ENCODE results near the gene IFT81.
A peak's percentile ranks its signal among the peaks of the same experiment; 100 is the strongest.
"Not testable (repeated sequence)": the region's sequence is repeated elsewhere in the genome, so short reads cannot be mapped to it uniquely, and the experiment has no call there.

Gene IFT81

DNA sequence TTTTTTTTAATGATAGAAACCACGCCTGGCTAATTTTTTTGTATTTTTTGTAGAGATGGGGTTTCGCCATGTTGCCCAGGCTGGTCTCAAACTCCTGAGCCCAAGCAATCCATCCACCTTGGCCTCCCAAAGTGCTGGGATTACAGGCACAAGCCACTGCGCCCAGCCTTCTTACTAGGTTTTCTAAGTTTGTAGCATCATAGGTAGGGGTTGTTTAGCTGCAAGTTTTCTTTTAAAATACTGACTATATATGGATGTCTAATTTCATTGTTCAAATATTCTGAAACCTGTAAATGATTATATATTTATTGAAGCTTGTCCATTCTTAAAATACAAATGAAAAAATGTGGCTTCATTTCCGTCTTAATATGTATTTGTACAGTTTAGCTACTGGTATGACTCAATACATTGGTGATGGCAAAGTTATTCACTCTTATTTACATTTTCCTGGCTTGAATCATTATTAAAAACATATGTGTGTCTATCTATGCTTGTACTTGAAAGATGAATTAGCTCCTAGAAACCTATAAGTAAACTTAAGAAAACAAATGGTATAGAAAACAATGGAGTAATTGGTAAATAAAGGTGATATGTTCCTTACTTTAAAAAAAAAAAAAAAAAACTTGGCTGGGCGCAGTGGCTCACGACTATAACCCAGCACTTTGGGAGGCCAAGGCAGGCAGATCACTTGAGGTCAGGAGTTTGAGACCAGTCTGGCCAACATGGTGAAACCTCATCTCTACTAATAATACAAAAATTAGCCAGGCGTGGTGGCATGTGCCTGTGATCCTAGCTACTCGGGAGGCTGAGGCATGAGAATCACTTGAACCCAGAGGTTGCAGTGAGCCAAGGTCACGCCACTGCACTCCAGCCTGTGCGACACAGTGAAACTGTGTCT lies 87.7 kb downstream of the IFT81 start:
- DNase-seq: not testable (repeated sequence)

DNA sequence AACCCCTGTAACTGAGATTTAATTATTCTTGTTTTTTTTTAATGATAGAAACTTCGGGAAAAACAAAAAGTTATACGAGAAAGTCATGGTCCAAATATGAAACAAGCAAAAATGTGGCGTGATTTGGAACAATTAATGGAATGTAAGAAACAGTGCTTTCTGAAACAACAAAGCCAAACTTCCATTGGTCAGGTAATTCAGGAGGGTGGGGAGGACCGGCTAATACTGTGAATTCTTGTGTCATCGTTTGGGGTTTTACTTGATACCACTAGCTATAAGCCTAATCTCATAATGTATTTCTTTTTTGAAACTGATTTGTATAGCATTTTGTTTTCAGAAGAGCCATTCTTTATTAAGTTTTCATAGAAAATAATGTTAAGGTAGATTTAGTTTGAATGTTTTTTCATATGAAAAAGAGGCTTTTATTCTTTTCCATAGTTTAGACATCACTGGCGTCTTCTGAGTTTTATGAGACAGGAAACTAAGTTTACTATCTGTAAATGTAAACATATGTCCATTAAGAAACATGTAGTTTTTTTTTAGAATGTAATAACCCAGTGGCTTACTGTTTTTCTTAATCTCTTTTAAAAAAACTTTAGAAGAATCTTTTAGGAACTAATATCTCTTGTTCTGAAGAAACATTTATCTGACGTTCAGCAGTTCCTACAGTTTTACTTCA lies 94.0 kb downstream of the IFT81 start:
- no peak for DNase-seq

DNA sequence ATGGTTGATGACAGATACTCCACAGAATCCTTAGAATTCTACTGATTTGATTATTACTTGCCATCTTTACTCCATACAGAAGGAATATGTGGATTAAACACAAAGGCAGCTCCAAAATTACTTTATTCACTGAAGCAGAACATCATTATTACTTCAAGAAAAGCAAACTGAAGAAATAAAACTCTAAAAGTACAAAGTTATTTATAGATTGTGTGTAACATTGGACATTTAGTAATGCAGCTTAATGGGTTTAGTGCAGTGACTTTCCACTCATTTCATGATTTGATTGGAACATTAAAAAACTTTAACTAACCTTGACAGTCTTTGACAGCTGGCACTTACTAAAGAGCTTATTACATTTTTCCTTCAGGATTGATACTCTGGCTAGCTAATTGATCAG lies 97.9 kb downstream of the IFT81 start:
- DNase-seq: no peak

DNA sequence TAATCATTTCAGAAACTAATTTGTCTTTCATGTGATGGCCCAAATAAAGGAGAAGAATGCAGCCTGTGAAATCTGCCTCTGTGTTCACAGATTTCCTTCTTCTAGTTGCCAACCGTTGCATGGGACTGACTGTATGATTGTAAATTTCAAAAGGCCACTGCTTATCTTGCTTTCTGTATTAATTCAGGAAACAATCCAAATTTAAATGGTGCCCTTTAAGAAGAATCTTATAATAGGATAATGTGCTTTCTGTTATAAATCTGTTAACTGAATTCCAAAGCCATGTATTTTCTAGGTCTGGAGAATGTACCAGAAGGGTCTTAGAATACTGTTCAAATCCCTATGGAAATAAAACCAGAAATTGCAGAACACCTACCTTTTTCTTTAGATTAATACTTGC lies 98.3 kb downstream of the IFT81 start:
- no peak for DNase-seq

DNA sequence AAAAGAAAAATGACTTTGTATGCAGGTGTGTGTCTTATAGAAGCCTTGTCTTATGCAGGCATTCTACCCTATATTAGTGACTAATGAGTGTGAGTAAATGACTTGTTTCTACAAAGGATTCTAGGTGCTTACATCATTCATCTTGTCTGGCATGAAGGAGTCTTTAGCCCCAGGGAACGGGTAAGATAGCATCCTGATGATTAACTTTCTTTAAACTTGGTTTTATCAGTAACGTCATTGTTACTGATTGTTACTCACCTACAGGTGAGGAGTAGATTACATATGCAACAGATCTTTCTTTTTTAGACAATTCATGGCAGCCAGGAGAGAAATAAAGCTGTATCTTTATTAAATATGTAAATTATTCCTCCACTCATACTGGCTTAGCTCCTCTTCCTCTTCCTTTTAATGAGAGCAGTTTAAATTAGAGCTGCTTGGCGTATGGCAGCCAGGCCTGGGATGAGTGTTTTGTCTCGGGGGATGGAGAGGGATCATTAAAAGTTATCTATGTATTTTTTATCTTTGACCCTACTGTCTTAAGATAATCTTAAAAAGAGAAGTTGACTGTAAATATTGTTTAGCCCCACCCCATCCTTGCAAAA lies 99.7 kb downstream of the IFT81 start:
- no peak for DNase-seq

DNA sequence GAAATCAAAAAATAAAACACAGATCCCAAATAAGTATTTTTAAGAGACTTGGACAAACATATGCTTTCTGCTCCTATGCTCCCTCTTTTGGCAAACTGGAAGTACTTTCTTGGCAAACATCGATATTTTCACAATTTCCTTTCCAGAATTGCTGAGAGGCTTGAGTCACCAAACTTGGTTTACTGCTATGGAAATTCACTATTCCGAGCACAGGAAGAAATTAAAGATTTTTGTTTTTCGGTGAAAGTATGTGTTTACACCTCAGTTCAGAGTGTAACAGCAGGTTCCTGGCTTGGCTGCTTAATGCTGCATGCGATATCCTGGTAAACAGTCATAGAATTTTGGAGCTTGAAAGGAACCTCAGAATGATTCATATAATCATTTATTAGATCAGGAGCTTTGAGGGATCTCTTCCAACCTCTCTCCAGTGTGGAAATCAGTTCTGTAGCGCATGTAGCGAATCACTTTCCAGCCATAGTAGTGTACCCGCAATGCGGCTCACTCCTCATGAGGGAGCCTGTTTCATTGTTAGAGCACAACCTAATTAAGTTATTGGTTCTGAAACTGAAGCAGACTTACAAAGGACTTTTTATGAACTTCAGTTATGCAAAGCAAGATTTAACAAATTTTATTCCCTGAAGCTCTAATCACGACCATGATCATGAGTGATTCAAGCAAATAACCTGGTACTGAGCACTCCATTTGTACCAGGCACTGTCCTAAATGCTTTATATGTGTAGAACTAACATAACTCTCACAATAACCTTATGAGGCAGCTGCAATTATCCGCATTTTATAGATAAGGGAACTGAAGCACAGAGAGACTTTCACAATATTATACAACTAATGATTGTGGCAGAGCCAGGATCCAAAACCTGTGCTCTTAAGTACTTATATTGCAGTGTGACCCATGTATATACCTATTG lies 100.5 kb downstream of the IFT81 start:
- DNase-seq: no peak

DNA sequence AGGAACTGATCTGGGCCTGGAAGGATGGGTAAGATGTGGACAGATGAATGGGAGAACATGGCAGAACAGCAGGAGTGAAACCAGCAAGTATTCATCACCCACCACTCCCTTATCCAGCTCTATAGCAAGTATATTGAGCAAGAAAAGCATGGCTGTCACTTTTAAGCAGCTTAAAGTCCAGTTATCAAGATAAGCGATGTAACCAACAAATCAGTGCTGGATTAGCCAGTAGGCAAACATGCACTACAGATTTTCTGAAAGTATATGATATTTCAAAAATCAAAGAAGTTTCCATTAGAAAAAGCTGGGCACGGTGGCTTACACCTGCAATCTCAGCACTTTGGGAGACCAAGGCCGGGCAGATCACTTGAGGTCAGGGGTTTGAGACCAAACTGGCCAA lies 103.0 kb downstream of the IFT81 start:
- no peak for DNase-seq

DNA sequence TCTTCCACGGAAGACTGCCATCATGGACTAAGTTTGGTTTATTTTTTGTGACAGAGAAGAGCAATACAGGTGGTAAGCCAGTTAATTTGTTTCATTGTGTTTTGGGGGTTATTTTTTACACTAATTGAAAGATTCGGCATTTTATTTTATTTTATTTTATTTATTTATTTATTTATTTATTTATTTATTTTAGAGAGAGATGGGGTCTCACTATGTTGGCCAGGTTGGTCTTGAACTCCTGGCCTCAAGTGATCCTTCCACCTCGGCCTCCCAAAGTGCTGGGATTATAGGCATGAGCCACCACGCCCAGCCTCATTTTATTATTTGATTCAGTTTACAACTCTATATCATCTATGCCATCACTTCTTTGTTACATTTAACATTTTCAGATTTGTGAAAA lies 104.2 kb downstream of the IFT81 start:
- not testable (repeated sequence) for DNase-seq

DNA sequence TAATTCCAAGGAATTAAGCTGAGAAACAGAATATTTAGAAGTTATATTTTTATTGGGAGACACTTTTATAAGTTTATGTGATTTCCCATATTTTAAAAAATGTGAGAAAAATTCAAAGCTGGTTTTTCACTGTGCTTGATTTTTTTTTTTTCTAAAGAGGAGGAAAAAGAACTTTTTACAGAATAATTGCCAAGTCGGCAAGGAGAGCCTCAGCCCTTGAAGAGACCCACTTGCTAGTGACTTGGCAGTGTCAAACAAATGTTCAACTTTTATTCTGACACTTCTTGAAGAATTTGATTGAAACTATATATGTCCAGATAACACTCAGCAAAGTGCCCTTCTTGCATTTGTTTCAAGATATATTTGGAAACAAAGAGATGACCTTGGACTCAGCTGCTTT lies 104.6 kb downstream of the IFT81 start:
- no peak for DNase-seq

DNA sequence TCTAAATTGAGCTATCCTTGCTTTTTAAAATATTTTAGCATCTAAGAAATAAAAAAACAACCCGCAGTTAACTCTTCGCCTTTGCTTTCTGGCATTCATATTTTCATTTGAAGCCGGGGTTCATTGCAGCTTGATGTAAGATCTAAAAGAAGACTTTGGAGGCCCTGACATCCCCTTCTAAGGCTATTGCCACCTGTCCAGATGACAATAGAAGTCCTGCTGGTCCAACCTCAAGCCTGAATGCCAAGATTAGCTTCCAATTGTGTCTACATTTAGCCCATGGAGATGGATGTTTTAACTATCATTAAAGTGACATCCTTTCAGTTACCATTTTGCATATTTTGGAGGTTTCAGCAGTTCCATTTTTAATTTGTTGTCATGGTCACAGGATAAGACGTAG lies 105.3 kb downstream of the IFT81 start:
- DNase-seq: no peak

DNA sequence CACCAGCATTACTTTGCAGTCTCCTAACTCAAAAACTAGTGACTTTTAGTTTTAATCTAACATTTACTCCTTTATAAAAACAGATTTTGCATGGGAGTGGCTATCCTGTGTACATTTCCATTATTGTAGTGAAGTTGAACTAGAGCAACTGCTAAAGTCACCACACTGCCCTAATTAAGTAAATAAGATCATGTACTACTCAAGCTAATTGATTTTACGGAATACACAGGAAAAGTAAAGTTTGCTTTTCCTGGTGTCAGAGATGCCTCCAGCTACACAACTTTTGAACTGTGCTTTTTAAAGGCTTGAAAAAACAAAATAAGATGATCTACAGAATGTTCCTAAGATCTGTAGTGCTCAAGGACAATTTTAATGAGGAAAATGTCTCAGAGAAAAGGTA lies 106.5 kb downstream of the IFT81 start:
- DNase-seq: no peak

DNA sequence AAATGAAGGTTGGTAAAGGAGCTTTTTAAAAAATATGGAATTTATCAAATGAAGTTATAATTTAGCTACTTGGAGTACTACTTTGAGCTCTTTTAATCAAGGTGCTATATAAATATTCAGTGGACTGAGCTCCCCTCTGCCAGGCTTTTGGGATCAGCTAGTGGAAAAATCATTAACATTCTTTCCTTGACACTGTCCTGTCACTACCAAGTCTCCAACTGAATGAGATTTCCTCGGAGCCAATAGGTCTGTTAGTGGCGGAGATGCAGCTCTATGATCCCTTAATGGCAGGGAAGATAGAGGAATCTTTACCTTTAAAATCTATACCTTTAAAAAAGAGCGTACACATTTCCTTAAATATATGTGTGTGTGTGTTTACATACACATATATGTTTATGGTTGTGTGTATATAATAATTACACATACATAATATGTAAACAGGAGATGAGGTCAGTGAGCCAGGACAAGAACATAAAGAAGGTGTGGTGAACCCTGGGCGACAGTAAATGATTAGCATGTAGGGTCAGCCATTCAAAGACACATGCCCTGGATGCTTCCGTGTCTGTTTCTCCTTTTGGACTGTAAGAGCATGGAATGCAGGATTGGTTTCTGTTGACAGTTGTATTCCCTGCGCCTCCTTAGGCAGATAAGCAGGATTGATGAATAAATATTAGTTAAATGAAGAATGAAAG lies 109.2 kb downstream of the IFT81 start:
- DNase-seq: no peak

DNA sequence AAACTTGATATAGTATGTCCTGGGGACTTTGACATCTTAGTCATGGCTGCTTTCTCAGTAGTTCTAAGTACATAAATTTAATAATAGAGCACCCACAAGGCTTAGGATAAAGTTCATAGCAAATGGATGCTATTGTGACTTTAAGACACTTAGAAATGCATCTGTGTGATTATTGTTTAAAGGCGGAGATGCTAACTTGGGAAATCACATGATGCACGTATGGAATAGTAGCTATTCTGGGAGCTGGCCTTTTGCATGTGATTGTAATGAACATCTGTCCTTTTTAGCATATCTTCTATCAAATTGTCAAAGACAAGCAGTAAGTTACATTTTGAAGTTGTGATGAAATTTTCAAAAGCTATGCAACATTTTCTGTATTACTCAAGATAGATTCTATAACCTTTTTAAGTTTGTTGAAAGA lies 110.2 kb downstream of the IFT81 start:
- DNase-seq: no peak

DNA sequence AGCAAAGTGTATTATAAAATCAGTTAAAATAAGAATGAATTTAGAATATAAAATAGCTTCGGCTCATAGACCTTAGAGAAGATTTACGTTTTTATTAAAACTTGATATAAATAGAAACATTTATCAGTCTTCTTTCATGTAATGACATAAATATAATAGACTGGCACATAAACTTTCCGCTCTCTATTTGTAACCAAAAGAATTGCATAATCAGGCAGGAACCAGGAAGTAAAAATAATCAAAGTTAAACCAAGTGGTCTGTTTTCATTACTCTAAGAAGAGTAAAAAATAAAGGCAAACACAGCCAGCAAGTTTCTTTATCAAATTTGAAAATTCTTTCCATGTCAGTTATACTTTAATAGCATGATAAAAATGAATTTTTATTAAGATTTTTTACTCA lies 110.6 kb downstream of the IFT81 start:
- DNase-seq: no peak

DNA sequence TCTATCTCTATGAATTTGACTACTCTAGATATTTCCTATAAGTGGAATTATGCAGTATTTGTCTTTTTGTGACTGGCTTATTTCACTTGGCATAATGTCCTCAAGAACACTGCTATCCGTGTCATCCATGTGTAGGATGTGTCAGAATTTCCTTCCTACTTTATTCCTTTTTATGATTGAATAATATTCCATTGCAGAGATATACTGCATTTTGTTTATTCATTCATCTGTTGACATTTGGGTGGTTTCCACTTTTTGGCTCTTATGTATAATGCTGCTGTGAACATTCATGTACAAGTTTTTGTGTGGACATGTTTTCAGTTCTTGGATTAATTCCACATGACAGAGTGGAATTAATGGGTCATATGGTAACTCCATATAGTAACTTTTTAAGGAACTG lies 111.2 kb downstream of the IFT81 start:
- DNase-seq: no peak

DNA sequence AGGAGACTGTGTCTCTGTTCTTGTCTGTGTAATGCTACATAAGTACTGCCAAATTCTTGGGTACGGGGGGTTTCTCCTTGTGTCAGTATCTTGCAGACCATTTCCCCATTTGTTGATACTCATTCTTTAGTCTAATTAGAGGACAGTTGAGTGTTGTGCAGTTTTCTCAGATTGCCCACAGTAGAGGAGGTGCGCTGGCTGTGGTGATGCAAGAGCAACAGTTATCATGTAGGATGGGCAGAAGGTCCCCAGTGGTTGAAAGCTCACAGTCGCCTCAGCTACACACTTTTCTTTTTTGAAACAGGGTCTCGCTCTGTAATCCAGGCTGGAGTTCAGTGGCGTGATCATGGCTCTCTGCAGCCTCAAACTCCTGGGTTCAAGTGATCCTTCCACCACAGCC lies 119.1 kb downstream of the IFT81 start:
- no peak for DNase-seq

DNA sequence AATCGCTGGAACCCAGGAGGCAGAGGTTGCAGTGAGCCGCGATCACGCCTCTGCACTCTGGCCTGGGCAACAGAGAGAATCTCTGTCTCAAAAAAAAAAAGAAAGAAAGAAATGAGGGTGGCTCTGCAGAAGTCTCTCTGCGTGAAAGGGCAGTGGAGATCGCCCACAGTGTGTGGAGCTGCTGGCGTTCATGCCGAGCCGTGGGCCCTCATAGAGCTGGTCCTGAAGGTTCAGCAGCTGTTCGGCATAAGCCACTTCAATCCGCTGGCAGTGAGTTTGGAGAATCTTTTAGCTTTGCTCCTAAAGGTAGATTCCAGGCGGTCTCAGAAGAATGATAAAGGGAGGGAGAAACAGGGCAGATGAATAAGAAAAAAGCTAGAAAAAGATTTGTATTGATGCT lies 120.2 kb downstream of the IFT81 start:
- DNase-seq: no peak

DNA sequence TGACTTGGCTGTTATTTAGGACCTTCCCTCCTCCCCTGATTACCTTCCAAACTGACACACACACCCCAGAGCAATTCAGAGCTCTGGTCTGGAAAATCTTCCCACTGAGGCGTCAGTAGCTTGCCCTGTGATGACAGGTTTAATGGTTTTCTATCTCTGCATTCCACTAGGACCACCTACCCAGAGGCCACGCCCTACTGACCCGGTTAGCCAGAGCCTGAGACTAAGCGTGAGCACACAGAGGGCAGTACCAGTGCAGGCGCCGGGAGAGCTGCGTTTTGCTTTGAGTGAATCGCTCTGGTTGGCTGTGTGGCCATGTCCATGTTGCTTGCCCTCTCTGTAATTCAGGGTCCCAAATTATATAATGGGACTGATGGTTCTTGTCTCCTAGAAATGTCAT lies 120.7 kb downstream of the IFT81 start:
- DNase-seq: no peak

DNA sequence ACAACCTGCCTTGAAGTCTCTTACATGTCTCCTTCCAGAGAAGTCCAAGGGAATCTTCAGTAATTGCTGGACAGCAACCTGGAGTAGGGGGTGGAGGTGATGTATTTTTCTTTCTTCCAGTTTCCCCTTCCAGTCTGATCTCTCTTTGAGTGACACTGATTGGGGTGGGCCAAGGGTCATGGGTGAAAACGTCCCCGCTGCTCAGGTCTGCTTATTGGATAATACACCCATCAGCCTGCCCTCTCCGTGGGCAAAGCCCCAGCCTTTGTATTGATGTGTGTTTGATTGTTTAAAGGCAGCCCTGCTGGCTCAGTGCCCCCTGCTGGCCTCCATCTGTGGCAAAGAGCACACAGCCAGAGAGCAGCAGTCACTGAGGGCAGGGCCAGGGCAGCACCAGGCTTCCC lies 121.2 kb downstream of the IFT81 start:
- DNase-seq: peak; percentile 45 to 54

DNA sequence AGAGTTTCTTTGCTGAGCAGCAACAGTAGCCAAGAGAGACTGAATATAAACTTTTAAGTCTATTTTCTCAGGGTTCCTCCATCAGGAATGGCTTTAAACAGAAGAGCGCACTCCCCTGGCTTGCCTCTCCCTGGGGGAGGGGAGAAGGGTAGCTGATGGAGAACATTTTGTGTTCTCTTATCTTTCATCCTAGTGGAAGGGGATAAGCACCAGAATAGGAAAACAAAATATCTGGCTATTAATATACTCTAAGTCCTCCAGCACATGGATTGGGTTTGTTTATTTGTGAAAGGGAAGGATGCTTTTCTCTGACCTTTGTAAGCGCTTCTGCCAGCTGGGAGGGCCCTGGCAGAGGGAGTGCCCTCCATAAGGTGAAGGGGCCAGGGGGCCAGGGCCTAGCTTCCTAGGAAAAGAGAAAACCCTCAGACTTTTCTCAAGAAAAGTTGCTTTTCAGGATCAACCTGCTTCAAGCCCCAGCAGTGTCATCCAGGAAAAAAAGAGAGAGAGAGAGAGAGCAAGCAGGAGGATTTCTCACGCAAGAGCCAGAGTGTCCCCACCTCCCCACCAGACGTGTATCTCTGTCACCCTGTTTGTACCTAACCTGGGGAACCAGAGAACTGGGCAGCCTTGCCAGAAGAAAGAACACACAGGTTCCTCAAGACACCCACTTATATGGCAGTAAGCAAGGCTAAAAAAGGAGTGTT lies 122.6 kb downstream of the IFT81 start:
- DNase-seq: no peak

DNA sequence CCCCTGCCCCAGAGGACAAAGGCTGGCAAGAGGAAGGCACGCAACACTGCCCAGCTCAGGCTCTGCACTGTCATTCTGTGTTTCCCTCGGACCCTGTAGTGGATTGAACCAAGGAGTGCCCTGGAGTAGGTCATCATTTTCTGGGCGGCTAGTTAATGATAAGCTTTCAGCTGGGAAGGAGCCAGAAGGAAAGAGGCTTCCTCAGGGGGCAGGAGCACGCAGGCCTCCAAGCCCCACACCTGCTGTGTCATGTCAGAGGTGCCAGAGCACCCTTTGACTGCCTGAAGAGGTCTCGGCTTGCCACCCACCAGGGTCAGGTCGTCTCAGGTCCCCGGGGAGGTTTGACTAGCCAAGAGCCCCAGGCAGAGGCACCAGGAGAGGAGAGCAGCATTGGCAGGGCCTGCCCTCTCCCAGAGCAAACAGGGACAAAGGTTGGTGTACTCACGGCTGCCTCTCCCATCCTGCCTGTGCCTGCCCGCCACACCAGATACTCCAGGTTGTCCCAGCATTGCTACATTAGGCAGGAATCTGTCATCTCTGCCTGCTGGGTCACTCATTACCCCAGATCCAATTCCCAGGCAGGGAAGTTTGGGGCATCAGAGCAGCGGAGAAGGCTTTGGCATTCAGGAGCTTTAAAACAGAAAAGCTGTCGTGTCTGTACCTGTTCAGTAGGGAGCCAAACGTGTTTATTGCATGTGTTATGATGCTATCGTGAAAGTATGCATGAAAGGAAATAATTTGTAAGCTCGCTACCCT lies 123.4 kb downstream of the IFT81 start:
- DNase-seq: no peak
